GM19025 (cell line): ENCODE data around the gene NCAPG.
A peak's percentile ranks its signal among the peaks of the same experiment; 100 is the strongest.

Experiments used
- ATAC-seq: cut with Tn5 transposase; IDR thresholded peaks from one replicate; pipeline ENCODE4 v1.9.1; 2021; ENCODE audit warnings: mild to moderate bottlenecking, low read depth, moderate library complexity; ENCODE audit not compliant: unreplicated experiment

The NCAPG gene

GRCh38 chr4:17866810-17867209 is 56.0 kb downstream of the NCAPG start:
- no peak for ATAC-seq

GRCh38 chr4:17867276-17867675 is 56.5 kb downstream of the NCAPG start:
- no peak for ATAC-seq

GRCh38 chr4:17869327-17869726 is 58.5 kb downstream of the NCAPG start:
- no peak for ATAC-seq

DNA sequence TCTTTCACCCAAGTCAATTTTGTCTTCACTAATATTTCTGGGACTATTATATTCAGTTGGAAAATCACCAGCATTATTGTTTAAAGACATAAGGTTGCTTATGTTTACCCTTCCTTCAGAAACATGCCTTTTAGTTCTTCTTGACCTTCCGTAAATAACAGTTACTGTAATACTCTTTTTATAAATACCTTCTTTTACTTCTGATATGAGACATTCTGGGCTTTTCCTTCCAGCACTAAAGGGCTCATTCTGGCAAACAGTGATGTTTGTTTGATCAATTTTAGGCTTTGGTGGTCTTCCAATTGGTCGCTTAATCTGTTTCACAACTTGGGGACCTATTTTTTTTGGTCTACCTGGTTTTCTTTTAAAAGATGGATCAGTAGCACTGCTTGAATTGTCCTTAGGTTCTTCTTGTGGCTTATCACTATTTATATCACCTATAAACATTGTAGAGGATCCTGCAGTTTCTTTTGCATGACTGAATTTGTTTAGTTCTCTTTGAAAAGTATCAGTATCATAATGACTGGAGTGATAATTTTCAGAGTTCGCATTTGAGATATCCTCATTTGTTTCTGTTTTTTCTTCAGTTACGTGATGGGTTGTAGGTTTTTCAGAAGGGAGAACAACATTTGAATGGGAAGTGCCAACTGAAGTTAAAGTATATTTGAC is 64.8 kb downstream of the NCAPG start:
- peak; percentile 83 for ATAC-seq

DNA sequence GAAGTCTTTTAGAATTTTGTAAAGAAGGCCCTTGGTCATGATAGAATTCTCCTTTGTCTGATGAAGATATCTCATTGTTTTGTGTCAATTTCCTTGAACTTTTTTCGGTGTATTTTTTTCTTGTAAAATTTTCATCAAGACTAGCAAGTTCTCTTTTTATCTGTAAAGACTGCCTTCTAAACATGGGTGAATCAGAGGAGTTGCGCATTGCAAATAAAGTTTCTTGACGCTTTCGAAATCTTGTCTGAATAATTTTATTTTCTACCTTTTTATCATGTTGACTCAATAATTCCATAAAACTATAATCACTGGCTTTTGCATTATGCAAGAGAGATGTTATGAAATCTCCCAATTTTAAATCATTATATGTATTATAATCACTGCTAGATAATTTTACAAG is 66.2 kb downstream of the NCAPG start:
- ATAC-seq = no peak

DNA sequence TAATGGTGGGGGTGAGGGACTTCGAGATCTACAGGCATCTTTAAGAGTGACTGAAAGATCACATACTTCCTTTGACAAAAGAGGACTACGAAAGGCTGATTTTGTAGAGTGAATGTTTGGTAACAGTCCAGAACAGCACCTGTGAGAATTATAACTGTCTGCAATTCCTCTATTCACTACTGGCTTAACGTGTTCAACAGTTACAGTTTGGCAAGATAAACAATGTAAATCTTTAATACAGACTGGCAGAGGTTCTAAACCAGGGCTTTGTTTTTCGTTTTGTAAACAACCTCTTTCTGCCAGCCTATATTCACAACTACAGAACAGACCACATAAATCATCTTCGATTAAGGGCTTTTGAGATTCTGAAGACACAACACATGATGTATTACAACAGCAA is 66.9 kb downstream of the NCAPG start:
- ATAC-seq = no peak

DNA sequence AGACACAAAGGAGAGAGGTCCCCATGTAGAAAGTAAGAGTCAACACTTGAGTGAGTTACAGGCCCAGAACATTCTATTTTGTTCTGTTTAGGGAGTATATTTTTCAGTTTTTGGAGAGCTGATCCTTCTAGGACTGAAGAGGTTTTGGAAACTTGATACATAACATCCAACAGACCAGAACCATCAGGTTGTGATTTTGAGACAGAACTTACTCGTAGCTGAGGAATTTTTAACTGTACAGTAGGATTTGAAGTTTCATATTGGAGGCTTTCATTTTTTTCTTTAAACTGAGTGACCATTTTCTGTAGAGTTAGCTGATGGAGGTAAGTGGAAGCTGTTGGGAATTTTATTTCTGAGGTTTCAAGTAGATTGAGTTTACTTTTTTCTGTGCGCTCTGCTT is 73.3 kb downstream of the NCAPG start:
- ATAC-seq = no peak

GRCh38 chr4:17884511-17884910 is 73.7 kb downstream of the NCAPG start:
- no peak for ATAC-seq

GRCh38 chr4:17889692-17890091 is 78.9 kb downstream of the NCAPG start:
- no peak for ATAC-seq

- ATAC-seq = no peak
Observed at GRCh38 chr4:17894421-17894820, 83.6 kb downstream of the NCAPG start.
